A549 (cell line): Measurements from ENCODE around the gene WASF2. TPM values are rescaled to one million over a fixed set of nuclear protein-coding genes. Genes with fewer than 3 reads are reported as not detected.

Source experiments
- ATAC-seq, 2 experiments: fragments of 200-7000 bp in 1 of 2; fragments of >200 bp in 1 of 2; cut with Nextera tagmentation in 1 of 2; cut with Tn5 transposase in 1 of 2; 3 replicates each; pipeline versions ENCODE4 v1.8.0 to v1.9.1; 2018 to 2020; ENCODE audit warnings: mild to moderate bottlenecking in 1 of 2, moderate library complexity in 1 of 2
- CTCF ChIA-PET: fragments of 300-600 bp; sonication (Branson Sonifier 250); formaldehyde crosslinking; extraction: SDS; loops from one replicate; lab custom pipeline; 2021; ENCODE audit warnings: antibody characterized with exemption, inconsistent platforms; lab: Yijun Ruan, JAX
- POLR2A ChIA-PET: fragments of 350-600 bp; formaldehyde crosslinking; extraction: SDS; loops from one replicate; lab custom pipeline; 2021; ENCODE audit warnings: antibody characterized with exemption, inconsistent platforms; lab: Yijun Ruan, JAX
- DNase-seq, 2 experiments: peaks; one replicate each; pipeline versions ENCODE4 v3.0.0 to v3.0.0-alpha.2; 2011 to 2016; ENCODE audit warnings: low read depth in 1 of 2, low spot score in 1 of 2
- FAIRE-seq: peaks from 2 replicates; lab custom pipeline; 2011; peaks lifted over from hg19 to GRCh38; lab: Jason Lieb, UNC
- H3K27ac ChIP-seq, 2 experiments: fragments of >200 bp; sonication (Bioruptor Twin); formaldehyde crosslinking; 3 replicates each; pipeline ENCODE4 v1.5.1; 2016 to 2017
- H3K4me1 ChIP-seq: fragments of >200 bp; sonication (Bioruptor Twin); formaldehyde crosslinking; 3 replicates; pipeline ENCODE4 v1.6.1; 2016
- H3K4me2 ChIP-seq: fragments of >200 bp; sonication (Bioruptor Twin); formaldehyde crosslinking; 3 replicates; pipeline ENCODE4 v1.6.1; 2016
- H3K4me3 ChIP-seq: fragments of >200 bp; sonication (Bioruptor Twin); formaldehyde crosslinking; 3 replicates; pipeline ENCODE4 v1.5.1; 2016
- H3K9me3 ChIP-seq: fragments of >200 bp; sonication (Bioruptor Twin); formaldehyde crosslinking; 3 replicates; pipeline ENCODE4 v1.6.1; 2016
- BCL3 ChIP-seq: fragments of >200 bp; sonication (Bioruptor Twin); formaldehyde crosslinking; IDR thresholded peaks from 3 replicates; pipeline ENCODE4 v1.6.1; 2016
- CHD4 ChIP-seq: fragments of 200-600 bp; sonication (generic); IDR thresholded peaks from 2 replicates; pipeline ENCODE4 v1.6.1; 2016; ENCODE audit warnings: antibody characterized with exemption, mild to moderate bottlenecking, borderline replicate concordance
- EP300 ChIP-seq, 2 experiments: fragments of >200 bp; sonication (Bioruptor Twin); formaldehyde crosslinking; IDR thresholded peaks; 2 replicates in 1 of 2; 3 replicates in 1 of 2; pipeline ENCODE4 v1.6.1; 2016 to 2017
- ESRRA ChIP-seq: fragments of 150-350 bp; IDR thresholded peaks from 2 replicates; pipeline ENCODE4 v1.6.1; 2014; ENCODE audit warnings: mild to moderate bottlenecking, low read length, borderline replicate concordance
- FOXS1 ChIP-seq: fragments of 250-450 bp; sonication (Bioruptor Pico); IDR thresholded peaks from 2 replicates; pipeline ENCODE4 v1.5.0; 2020; ENCODE audit warnings: mild to moderate bottlenecking, moderate library complexity
- GATA3 ChIP-seq: IDR thresholded peaks from 2 replicates; pipeline ENCODE4 v1.6.1; 2012; ENCODE audit warnings: borderline replicate concordance
- HES2 ChIP-seq: fragments of >200 bp; sonication (Bioruptor Twin); formaldehyde crosslinking; IDR thresholded peaks from 2 replicates; pipeline ENCODE4 v1.6.1; 2016
- HEYL ChIP-seq: fragments of 250-450 bp; sonication (Bioruptor Pico); IDR thresholded peaks from 2 replicates; pipeline ENCODE4 v1.8.0; 2021; ENCODE audit warnings: mild to moderate bottlenecking, moderate library complexity
- HMGXB4 ChIP-seq: fragments of 250-450 bp; sonication (Bioruptor Pico); IDR thresholded peaks from 2 replicates; pipeline ENCODE4 v1.5.0; 2021; ENCODE audit warnings: mild to moderate bottlenecking, moderate library complexity, borderline replicate concordance
- HOXB5 ChIP-seq: fragments of 250-450 bp; sonication (Bioruptor Pico); IDR thresholded peaks from 2 replicates; pipeline ENCODE4 v1.5.0; 2020; ENCODE audit warnings: mild to moderate bottlenecking, moderate library complexity
- MAZ ChIP-seq: fragments of 150-350 bp; IDR thresholded peaks from 2 replicates; pipeline ENCODE4 v1.6.1; 2014; ENCODE audit warnings: antibody characterized with exemption, low read depth, low read length, borderline replicate concordance
- NPAS2 ChIP-seq: fragments of 250-450 bp; sonication (Bioruptor Pico); IDR thresholded peaks from 2 replicates; pipeline ENCODE4 v1.8.0; 2022; ENCODE audit warnings: mild to moderate bottlenecking, moderate library complexity, borderline replicate concordance
- PBX3 ChIP-seq: IDR thresholded peaks from 2 replicates; pipeline ENCODE4 v1.6.1; 2012
- POLR2A ChIP-seq: IDR thresholded peaks from 2 replicates; pipeline ENCODE4 v1.6.1; 2012; ENCODE audit warnings: mild to moderate bottlenecking, low read length
- POLR2AphosphoS2 ChIP-seq: conservative IDR thresholded peaks from 2 replicates; pipeline ENCODE4 v1.6.1; 2012; ENCODE audit warnings: low read length, improper control_type of control experiment, inconsistent platforms
- RAD21 ChIP-seq, 2 experiments: fragments of >200 bp in 1 of 2; sonication (Bioruptor Twin) in 1 of 2; formaldehyde crosslinking in 1 of 2; IDR thresholded peaks in 1 of 2; conservative IDR thresholded peaks in 1 of 2; 2 replicates in 1 of 2; 3 replicates in 1 of 2; pipeline ENCODE4 v1.6.1; 2012 to 2018; ENCODE audit warnings: inconsistent platforms in 1 of 2
- RCOR1 ChIP-seq: fragments of 150-350 bp; IDR thresholded peaks from 2 replicates; pipeline ENCODE4 v1.6.1; 2014; ENCODE audit warnings: antibody characterized with exemption, low read length, low read depth
- RFX5 ChIP-seq: fragments of 450-650 bp; IDR thresholded peaks from 2 replicates; pipeline ENCODE4 v1.7.1; 2014; ENCODE audit warnings: antibody characterized with exemption, mild to moderate bottlenecking, moderate library complexity
- SREBF2 ChIP-seq: fragments of 450-650 bp; IDR thresholded peaks from 2 replicates; pipeline ENCODE4 v1.6.1; 2014; ENCODE audit warnings: mild to moderate bottlenecking, moderate library complexity
- ZSCAN20 ChIP-seq: fragments of 250-450 bp; sonication (Bioruptor Pico); IDR thresholded peaks from 2 replicates; pipeline ENCODE4 v1.8.0; 2022; ENCODE audit warnings: mild to moderate bottlenecking, moderate library complexity
- WGBS: methylation state at CpG from one replicate; pipeline ENCODE4 v1.1.6; 2017; ENCODE audit errors: missing lambda C conversion rate; 5-methylcytosine and 5-hydroxymethylcytosine counted together
- polyA plus RNA-seq, 4 experiments: library from polyadenylated mRNA; depleted of rRNA in 3 of 4; stranded (reverse); fragments of >200 nt; fragmentation: RNase III in 1 of 4; extraction: RNeasy Plus Mini Kit Qiagen cat#74134 plus additional on column Dnase treatment in 1 of 4; gene quantifications; 2 replicates in 3 of 4; 3 replicates in 1 of 4; pipeline ENCODE4 v1.2.3, GENCODE V29; 2011 to 2017

Gene WASF2
- polyA plus RNA-seq, 2 of the 4 experiments (the other 2 are of a cell fraction), result 22.7 to 44.9 TPM

- CTCF ChIA-PET, result interaction anchor here (1.1 to 2.3 kb wide), 4 partner anchors 9 to 38 kb away, joined by 3 to 8 read pairs (median 3); no protein-coding TSS in a partner anchor
- ATAC-seq, result no peak
- peaks cover 47% of the 10 kb centered on the region for H3K4me1 ChIP-seq
- TF ChIP-seq POLR2A, result no peak
- TF ChIP-seq GATA3, result no peak
- no peak for TF ChIP-seq BCL3
- no peak for TF ChIP-seq POLR2AphosphoS2
- no peak for TF ChIP-seq ZSCAN20 (CRISPR knock-in tag)
- no peak for TF ChIP-seq HMGXB4 (CRISPR knock-in tag)
- no peak for TF ChIP-seq HEYL (CRISPR knock-in tag)
- TF ChIP-seq RCOR1, result no peak
- no peak for TF ChIP-seq PBX3
- TF ChIP-seq SREBF2, result no peak
- TF ChIP-seq RAD21 (conservative IDR thresholded peaks at IDR 0.05 in 1 of 2, IDR thresholded peaks at IDR 0.05 in 1 of 2), result no peak
- TF ChIP-seq HOXB5, result no peak
- no peak for TF ChIP-seq HES2
- TF ChIP-seq, all 56 proteins: peak for 0
- H3K4me3 ChIP-seq, result no peak overlapping the region
- POLR2A ChIA-PET, result no interaction called here
- H3K9me3 ChIP-seq, result no peaks in the 10 kb centered on the region
- DNase-seq (no peak), FAIRE-seq (no peak)
- WGBS, result 29% methylated on average over 1 of the region's 2 CpGs
- H3K4me2 ChIP-seq, result no peak overlapping the region
- peak overlapping the region in 1 of 2 experiments; percentile 96; a peak in 4 of 6 replicates for H3K27ac ChIP-seq
These were observed 45.4 kb upstream of the WASF2 start for GRCh38 chr1:27535386-27535785.

GRCh38 chr1:27531959-27532685 is 42.2 kb upstream of the WASF2 start:
- ChIA-PET CTCF (no interaction called here), POLR2A (no interaction called here)
- Histone ChIP-seq H3K4me2 (no peak overlapping the region), H3K27ac (no peak overlapping the region; a peak in 1 of 6 replicates), H3K9me3 (no peaks in the 10 kb centered on the region), H3K4me1 (peaks cover 25% of the 10 kb centered on the region), H3K4me3 (no peak overlapping the region)
- DNase-seq (no peak), ATAC-seq (no peak), FAIRE-seq (no peak)
- 92% methylated on average over 14 of the region's 14 CpGs for WGBS
- TF ChIP-seq FOXS1 (CRISPR knock-in tag) (no peak), RFX5 (no peak), POLR2AphosphoS2 (no peak), NPAS2 (CRISPR knock-in tag) (no peak), EP300 (IDR thresholded peaks at IDR 0.05) (no peak), RCOR1 (no peak), ESRRA (no peak), PBX3 (no peak), CHD4 (no peak), MAZ (no peak)
